Gastrocnemius medialis (tissue), 4 donors: ENCODE results near the gene CHST14. TPM values are rescaled to one million over a fixed set of nuclear protein-coding genes. Genes with fewer than 3 reads are reported as not detected.

ENCODE experiments used
- ATAC-seq, 2 donors: fragments of 150-250 bp; one replicate each; pipeline ENCODE4 v1.9.1; 2016
- DNase-seq, 2 donors: peaks; one replicate each; pipeline ENCODE4 v3.0.0-alpha.2; 2019
- H3K27ac ChIP-seq, 4 donors: fragments of 200-600 bp; sonication (generic); 1 replicate in 1 of 4; 2 replicates in 3 of 4; pipeline ENCODE4 v1.5.1; 2016 to 2018; ENCODE audit warnings: mild to moderate bottlenecking in 2 of 4, moderate library complexity in 1 of 4
- H3K27me3 ChIP-seq, 3 donors: fragments of 200-600 bp; sonication (generic) in 2 of 3; 1 replicate in 1 of 3; 2 replicates in 2 of 3; pipeline versions ENCODE4 v1.5.1 to v1.6.0; 2016 to 2019; ENCODE audit warnings: mild to moderate bottlenecking in 1 of 3, moderate library complexity in 1 of 3
- H3K36me3 ChIP-seq, 2 donors: fragments of 200-600 bp; sonication (generic) in 1 of 2; one replicate each; pipeline ENCODE4 v1.5.1; 2017 to 2018
- H3K4me1 ChIP-seq, 2 donors: fragments of 200-600 bp; sonication (generic) in 1 of 2; one replicate each; pipeline ENCODE4 v1.5.1; 2016 to 2017; ENCODE audit warnings: mild to moderate bottlenecking in 2 of 2
- H3K4me3 ChIP-seq, 4 donors: fragments of 200-600 bp; sonication (generic) in 3 of 4; 1 replicate in 1 of 4; 2 replicates in 3 of 4; pipeline ENCODE4 v1.5.1; 2016 to 2019; ENCODE audit warnings: mild to moderate bottlenecking in 2 of 4
- H3K9me3 ChIP-seq, 3 donors: fragments of 200-600 bp; sonication (generic) in 2 of 3; 1 replicate in 1 of 3; 2 replicates in 2 of 3; pipeline ENCODE4 v1.5.1; 2016 to 2019
- CTCF ChIP-seq, 5 experiments: fragments of 450-650 bp in 3 of 5; fragments of 200-600 bp in 2 of 5; sonication (generic) in 2 of 5; IDR thresholded peaks in 4 of 5; conservative IDR thresholded peaks in 1 of 5; 1 replicate in 4 of 5; 2 replicates in 1 of 5; pipeline ENCODE4 v1.5.1; 2016 to 2019; ENCODE audit warnings: antibody characterized with exemption in 5 of 5, mild to moderate bottlenecking in 3 of 5, moderate library complexity in 3 of 5
- POLR2A ChIP-seq, 2 donors: fragments of 450-650 bp; IDR thresholded peaks; one replicate each; pipeline ENCODE4 v1.6.1; 2017; ENCODE audit warnings: antibody characterized with exemption in 2 of 2, mild to moderate bottlenecking in 2 of 2, moderate library complexity in 2 of 2
- in situ Hi-C, 4 donors: fragments of 200-750 bp; cut with MboI; loops; one replicate each; pipeline versions ENCODE4 v1.15.0 to v1.8.0; 2017; ENCODE audit warnings: low sequenced_read_pairs in 4 of 4
- intact Hi-C: fragments of 100-400 bp; cut with DNase I; formaldehyde crosslinking; loops from one replicate; pipeline ENCODE4 v1.15.1; 2023; ENCODE audit warnings: low total_unique reads
- total RNA-seq, 4 donors: library from RNA; depleted of rRNA; stranded (reverse); fragments of >200 nt; gene quantifications; one replicate each; pipeline versions ENCODE4 v1.1.0 to v1.2.3, GENCODE V29; 2016

Gene CHST14
- total RNA-seq, 4 donors from 2014 or later = 3.0 to 5.2 (median 3.9) TPM

- H3K27me3 ChIP-seq = no peaks in the 10 kb centered on the region
- no peak for TF ChIP-seq CTCF (IDR thresholded peaks at IDR 0.05 in 4 of 5, conservative IDR thresholded peaks at IDR 0.05 in 1 of 5)
- no peak for TF ChIP-seq POLR2A (IDR thresholded peaks at IDR 0.05)
- in situ Hi-C loops = loop anchor here in 3 of 4 donors (10.0 to 25.0 kb wide), 3 partner anchors 58 to 371 kb away; partner anchors contain the start of genes RAD51 (in 1 of the 3) and VPS18 (in 1 of the 3)
- DNase-seq (no peak), ATAC-seq (no peak)
- H3K4me1 ChIP-seq = peaks cover 0 to 2% of the 10 kb centered on the region in 2 donors
- no peaks in the 10 kb centered on the region for H3K36me3 ChIP-seq
- H3K27ac ChIP-seq = no peak overlapping the region
- H3K9me3 ChIP-seq = no peaks in the 10 kb centered on the region
- intact Hi-C loops = loop anchor here (5.0 kb wide), 1 partner anchor 51 kb away; the partner anchor contains the start of genes CCDC32 and RPUSD2
- no peak overlapping the region for H3K4me3 ChIP-seq
These were observed 45.5 kb downstream of the CHST14 start for GRCh38 chr15:40516322-40516721.

Other genes starting within 250 kb of the CHST14 start
- gene PAK6, start 231.9 kb upstream of the CHST14 start, total RNA-seq = 1 to 10 TPM in 3 of 4 donors, not detected in 1; 1.4 to 2.2 (median 1.5) TPM
- gene ANKRD63, start 187.9 kb upstream of the CHST14 start, total RNA-seq = not detected
- gene PLCB2, start 163.0 kb upstream of the CHST14 start, total RNA-seq = 1 to 10 TPM in 2 of 4 donors, under 1 TPM in 1, not detected in 1; 0.72 to 2.0 (median 1.4) TPM
- gene INAFM2, start 147.3 kb upstream of the CHST14 start, total RNA-seq = 10 to 100 TPM; 17.2 to 28.1 (median 17.7) TPM
- 10 to 100 TPM; 14.4 to 55.1 (median 20.5) TPM for gene CCDC9B, start 130.0 kb upstream of the CHST14 start, total RNA-seq
- gene PHGR1, start 120.0 kb upstream of the CHST14 start, total RNA-seq = 10 to 100 TPM in 1 of 4 donors, not detected in 3; 12.1 TPM
- gene DISP2, start 112.8 kb upstream of the CHST14 start, total RNA-seq = under 1 TPM; 0.02 to 0.12 (median 0.06) TPM
- gene KNSTRN, start 88.3 kb upstream of the CHST14 start, total RNA-seq = 10 to 100 TPM; 10.8 to 30.9 (median 22.1) TPM
- 10 to 100 TPM; 27.4 to 34.1 (median 29.1) TPM for gene IVD, start 65.2 kb upstream of the CHST14 start, total RNA-seq
- 10 to 100 TPM in 3 of 4 donors, 1 to 10 TPM in 1; 8.8 to 27.4 (median 13.5) TPM for gene BAHD1, start 30.0 kb upstream of the CHST14 start, total RNA-seq
- gene CCDC32, start 94.1 kb downstream of the CHST14 start, total RNA-seq = 10 to 100 TPM; 11.9 to 24.2 (median 17.2) TPM
- gene RPUSD2, start 98.3 kb downstream of the CHST14 start, total RNA-seq = 1 to 10 TPM; 4.5 to 9.1 (median 6.5) TPM
- gene KNL1, start 123.3 kb downstream of the CHST14 start, total RNA-seq = under 1 TPM in 3 of 4 donors, not detected in 1; 0.10 to 0.33 (median 0.33) TPM
- gene RAD51, start 224.2 kb downstream of the CHST14 start, total RNA-seq = under 1 TPM in 3 of 4 donors, not detected in 1; 0.56 to 0.75 (median 0.60) TPM